ENCODE results near the gene MARK1. TPM values are rescaled to one million over a fixed set of nuclear protein-coding genes. Genes with fewer than 3 reads are reported as not detected.

The MARK1 gene
- total and polyA plus RNA-seq, 10 of the 15 experiments (the other 5 are each of a cell fraction or from before 2014, with no cell fraction given) = 0.02 to 0.67 (median 0.12) TPM; not detected in 6

DNA sequence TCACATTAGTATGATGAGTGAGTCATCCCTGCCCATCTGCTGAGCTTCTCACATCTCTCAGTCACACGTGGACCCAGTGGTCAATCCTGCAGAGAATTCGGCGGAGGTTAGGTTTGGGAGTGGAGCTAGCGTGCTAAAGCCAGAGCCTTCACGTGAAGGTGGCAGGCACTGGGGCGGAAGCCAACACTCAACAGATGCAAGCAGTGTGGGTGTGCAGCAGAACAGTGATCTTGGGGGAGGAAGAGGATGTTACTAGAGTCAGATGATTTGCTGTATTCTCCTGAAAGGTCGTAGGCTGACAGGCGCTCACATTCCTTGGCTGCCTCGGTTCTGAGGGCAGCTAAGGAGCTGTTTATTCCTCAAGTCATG lies 168.9 kb downstream of the MARK1 start:
- no peaks in the 10 kb centered on the region for H3K9me3 ChIP-seq (replicated peaks; ENCODE audit: control insufficient read depth, insufficient read depth, low read length)
- ChIA-PET POLR2A (no interaction called here), CTCF (interaction anchor here (1.2 to 1.4 kb wide), 2 partner anchors 32 to 37 kb away, joined by 3 to 4 read pairs; no protein-coding TSS in a partner anchor), SMC1A (ENCODE audit: uncharacterized antibody, unreplicated experiment) (no interaction called here), RAD21 (ENCODE audit: unreplicated experiment) (interaction anchor here (0.6 kb wide), 1 partner anchor 13 kb away, joined by 5 read pairs; no protein-coding TSS in a partner anchor)
- H4K20me1 ChIP-seq (ENCODE audit: control insufficient read depth, insufficient read depth) = no peaks in the 10 kb centered on the region
- WGBS (ENCODE audit: insufficient coverage, insufficient replicate concordance, low lambda C conversion rate, missing lambda C conversion rate) = 58% methylated on average over 9 of the region's 9 CpGs
- no TSS peak for BruUV-seq (replicated peaks)
- DNase-seq (ENCODE audit: low read depth, low spot score) (no peak), ATAC-seq (no peak), FAIRE-seq (no peak)
- no peaks in the 10 kb centered on the region for H3K27me3 ChIP-seq (replicated peaks in 1 of 2; ENCODE audit: control insufficient read depth in 2 of 2, insufficient read depth in 2 of 2, low read length in 1 of 2)
- H3K4me1 ChIP-seq (ENCODE audit: control insufficient read depth, insufficient read depth, low read length) = no peaks in the 10 kb centered on the region
- no peaks in the 10 kb centered on the region for H3K79me2 ChIP-seq (ENCODE audit: control insufficient read depth, insufficient read depth, low read length)
- H3K36me3 ChIP-seq (ENCODE audit: control insufficient read depth in 2 of 2, insufficient read depth in 2 of 2, low read length in 1 of 2) = no peaks in the 10 kb centered on the region
- no peak overlapping the region for H2AFZ ChIP-seq (ENCODE audit: control insufficient read depth, low read depth, low read length)
- no peak overlapping the region for H3K27ac ChIP-seq (ENCODE audit: control insufficient read depth, insufficient read depth)
- H3K4me3 ChIP-seq = no peak overlapping the region
- H3K9ac ChIP-seq (ENCODE audit: control insufficient read depth, insufficient read depth, low read length) = no peak overlapping the region
- H3K4me2 ChIP-seq (ENCODE audit: control insufficient read depth, insufficient read depth) = no peak overlapping the region
- intact Hi-C loops (cut with micrococcal nuclease; ENCODE audit: unreplicated experiment) = no loop called here
- in situ Hi-C loops (cut with MboI) = no loop called here
- TF ChIP-seq PRDM15 (CRISPR knock-in tag; IDR thresholded peaks at IDR 0.05) = no peak
- TF ChIP-seq KAT2A (conservative IDR thresholded peaks at IDR 0.05; ENCODE audit: control insufficient read depth, low read depth, low read length) = no peak
- TF ChIP-seq NR2F1 (conservative IDR thresholded peaks at IDR 0.05) = no peak
- TF ChIP-seq SIN3A (IDR thresholded peaks at IDR 0.05; ENCODE audit: low read depth, low read length) = no peak
- TF ChIP-seq YBX1 (IDR thresholded peaks at IDR 0.05) = no peak
- TF ChIP-seq SUZ12 (IDR thresholded peaks at IDR 0.05; ENCODE audit: unreplicated experiment) = no peak
- no peak for TF ChIP-seq LARP7 (IDR thresholded peaks at IDR 0.05)
- no peak for TF ChIP-seq CBFB (IDR thresholded peaks at IDR 0.05; ENCODE audit: low read depth)
- TF ChIP-seq EGR1 (IDR thresholded peaks at IDR 0.05; ENCODE audit: borderline replicate concordance in 1 of 2, low read depth in 2 of 2, low read length in 2 of 2) = no peak
- TF ChIP-seq IRF4 (IDR thresholded peaks at IDR 0.05; ENCODE audit: low read depth, low read length) = no peak
- no peak for TF ChIP-seq ZNF217 (IDR thresholded peaks at IDR 0.05)
- no peak for TF ChIP-seq ZNF687 (IDR thresholded peaks at IDR 0.05)
- TF ChIP-seq RELA (IDR thresholded peaks at IDR 0.05; ENCODE audit: borderline replicate concordance, partially characterized antibody) = no peak
- TF ChIP-seq ZBED1 (IDR thresholded peaks at IDR 0.05; ENCODE audit: borderline replicate concordance) = no peak
- TF ChIP-seq, protein P1, sequence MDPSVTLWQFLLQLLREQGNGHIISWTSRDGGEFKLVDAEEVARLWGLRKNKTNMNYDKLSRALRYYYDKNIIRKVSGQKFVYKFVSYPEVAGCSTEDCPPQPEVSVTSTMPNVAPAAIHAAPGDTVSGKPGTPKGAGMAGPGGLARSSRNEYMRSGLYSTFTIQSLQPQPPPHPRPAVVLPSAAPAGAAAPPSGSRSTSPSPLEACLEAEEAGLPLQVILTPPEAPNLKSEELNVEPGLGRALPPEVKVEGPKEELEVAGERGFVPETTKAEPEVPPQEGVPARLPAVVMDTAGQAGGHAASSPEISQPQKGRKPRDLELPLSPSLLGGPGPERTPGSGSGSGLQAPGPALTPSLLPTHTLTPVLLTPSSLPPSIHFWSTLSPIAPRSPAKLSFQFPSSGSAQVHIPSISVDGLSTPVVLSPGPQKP (IDR thresholded peaks at IDR 0.05; ENCODE audit: low read depth, low read length) = no peak
- TF ChIP-seq ZNF384 (IDR thresholded peaks at IDR 0.05; ENCODE audit: borderline replicate concordance, low read depth, low read length) = no peak
- no peak for TF ChIP-seq ATF3 (IDR thresholded peaks at IDR 0.05; ENCODE audit: borderline replicate concordance, extremely low read depth, low read depth, low read length)
- TF ChIP-seq RUNX3 (IDR thresholded peaks at IDR 0.05; ENCODE audit: low read length) = no peak

All from GM12878 (cell line).